ENCODE results near the gene HPSE2. TPM values are rescaled to one million over a fixed set of nuclear protein-coding genes. Genes with fewer than 3 reads are reported as not detected.
A peak's percentile ranks its signal among the peaks of the same experiment; 100 is the strongest.

The HPSE2 gene
- polyA plus RNA-seq, 1 of the 3 experiments (the other 2 are of a cell fraction): not detected

DNA sequence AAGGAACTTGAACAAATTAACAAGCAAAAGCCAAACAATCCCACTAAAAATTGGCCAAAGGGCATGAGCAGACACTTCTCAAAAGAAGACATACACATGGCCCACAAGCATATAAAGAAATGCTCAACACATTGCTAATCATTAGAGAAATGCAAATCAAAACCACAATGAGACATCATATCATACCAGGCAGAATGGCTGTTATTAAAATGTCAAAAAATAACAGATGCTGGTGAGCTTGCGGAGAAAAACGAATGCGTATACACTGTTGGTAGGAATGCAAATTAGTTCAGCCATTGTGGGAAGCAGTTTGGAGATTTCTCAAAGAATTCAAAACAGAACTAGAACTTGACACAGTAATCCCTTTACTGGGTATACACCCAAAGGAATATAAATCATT is 477.2 kb downstream of the HPSE2 start:
- Histone ChIP-seq H2AFZ (ENCODE audit: low read depth) (no peak overlapping the region), H3K79me2 (ENCODE audit: insufficient read depth) (no peaks in the 10 kb centered on the region), H3K27ac (ENCODE audit: low read depth in 2 of 2, low read length in 1 of 2) (no peak overlapping the region), H3K4me3 (ENCODE audit: low read depth in 2 of 2, low read length in 1 of 2) (no peak overlapping the region), H3K36me3 (replicated peaks in 1 of 2; ENCODE audit: control insufficient read depth in 1 of 2, insufficient read depth in 2 of 2, low read length in 1 of 2) (no peaks in the 10 kb centered on the region), H4K20me1 (ENCODE audit: insufficient read depth) (no peaks in the 10 kb centered on the region), H3K9me2 (no peaks in the 10 kb centered on the region), H3F3A (replicated peaks; ENCODE audit: insufficient read depth) (no peaks in the 10 kb centered on the region), H3K9ac (no peak overlapping the region), H3K27me3 (ENCODE audit: insufficient read depth) (no peaks in the 10 kb centered on the region), H3K4me1 (ENCODE audit: control insufficient read depth in 1 of 2, insufficient read depth in 2 of 2, low read depth in 1 of 2, low read length in 1 of 2) (no peaks in the 10 kb centered on the region), H3K4me2 (no peak overlapping the region), H3K9me3 (no peaks in the 10 kb centered on the region; the same call in 1 of the 2 replicates)
- TF ChIP-seq RXRA (IDR thresholded peaks at IDR 0.05; ENCODE audit: borderline replicate concordance, low read depth) (no peak), EZH2phosphoT487 (IDR thresholded peaks at IDR 0.05; ENCODE audit: borderline replicate concordance, low read depth) (no peak), JUND (IDR thresholded peaks at IDR 0.05) (no peak), ELF1 (IDR thresholded peaks at IDR 0.05) (no peak), SMC3 (IDR thresholded peaks at IDR 0.05; ENCODE audit: low read depth, low read length) (no peak), NRF1 (IDR thresholded peaks at IDR 0.05; ENCODE audit: low read depth, low read length) (no peak), POLR2AphosphoS5 (IDR thresholded peaks at IDR 0.05; ENCODE audit: low read depth, low read length) (no peak), GATA2 (CRISPR knock-in tag; IDR thresholded peaks at IDR 0.05) (no peak), SIN3A (IDR thresholded peaks at IDR 0.05; ENCODE audit: borderline replicate concordance, low read depth, low read length) (no peak), EP300 (IDR thresholded peaks at IDR 0.05; ENCODE audit: borderline replicate concordance in 1 of 2, low read depth in 1 of 2, low read length in 1 of 2) (no peak), FOSL2 (IDR thresholded peaks at IDR 0.05; ENCODE audit: borderline replicate concordance, low read depth) (no peak)
- TF ChIP-seq, protein P1, sequence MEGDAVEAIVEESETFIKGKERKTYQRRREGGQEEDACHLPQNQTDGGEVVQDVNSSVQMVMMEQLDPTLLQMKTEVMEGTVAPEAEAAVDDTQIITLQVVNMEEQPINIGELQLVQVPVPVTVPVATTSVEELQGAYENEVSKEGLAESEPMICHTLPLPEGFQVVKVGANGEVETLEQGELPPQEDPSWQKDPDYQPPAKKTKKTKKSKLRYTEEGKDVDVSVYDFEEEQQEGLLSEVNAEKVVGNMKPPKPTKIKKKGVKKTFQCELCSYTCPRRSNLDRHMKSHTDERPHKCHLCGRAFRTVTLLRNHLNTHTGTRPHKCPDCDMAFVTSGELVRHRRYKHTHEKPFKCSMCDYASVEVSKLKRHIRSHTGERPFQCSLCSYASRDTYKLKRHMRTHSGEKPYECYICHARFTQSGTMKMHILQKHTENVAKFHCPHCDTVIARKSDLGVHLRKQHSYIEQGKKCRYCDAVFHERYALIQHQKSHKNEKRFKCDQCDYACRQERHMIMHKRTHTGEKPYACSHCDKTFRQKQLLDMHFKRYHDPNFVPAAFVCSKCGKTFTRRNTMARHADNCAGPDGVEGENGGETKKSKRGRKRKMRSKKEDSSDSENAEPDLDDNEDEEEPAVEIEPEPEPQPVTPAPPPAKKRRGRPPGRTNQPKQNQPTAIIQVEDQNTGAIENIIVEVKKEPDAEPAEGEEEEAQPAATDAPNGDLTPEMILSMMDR (IDR thresholded peaks at IDR 0.05): no peak
- CTCF ChIA-PET: no interaction called here
- POLR2A ChIA-PET: no interaction called here
- no peak for DNase-seq
- 31% methylated on average over 3 of the region's 3 CpGs for WGBS (ENCODE audit: low lambda C conversion rate)

- DNase-seq: peak; percentile 24
- Histone ChIP-seq H3K4me2 (no peak overlapping the region), H3K9me3 (no peaks in the 10 kb centered on the region; the same call in 1 of the 2 replicates), H3K79me2 (ENCODE audit: insufficient read depth) (no peaks in the 10 kb centered on the region), H3K27me3 (ENCODE audit: insufficient read depth) (no peaks in the 10 kb centered on the region), H2AFZ (ENCODE audit: low read depth) (no peak overlapping the region), H3K36me3 (replicated peaks in 1 of 2; ENCODE audit: control insufficient read depth in 1 of 2, insufficient read depth in 2 of 2, low read length in 1 of 2) (no peaks in the 10 kb centered on the region), H4K20me1 (ENCODE audit: insufficient read depth) (no peaks in the 10 kb centered on the region), H3K9me2 (no peaks in the 10 kb centered on the region), H3K4me1 (ENCODE audit: control insufficient read depth in 1 of 2, insufficient read depth in 2 of 2, low read depth in 1 of 2, low read length in 1 of 2) (no peaks in the 10 kb centered on the region), H3K4me3 (ENCODE audit: low read depth in 2 of 2, low read length in 1 of 2) (no peak overlapping the region), H3K27ac (ENCODE audit: low read depth in 2 of 2, low read length in 1 of 2) (no peak overlapping the region), H3K9ac (no peak overlapping the region), H3F3A (replicated peaks; ENCODE audit: insufficient read depth) (no peaks in the 10 kb centered on the region)
- POLR2A ChIA-PET: no interaction called here
- CTCF ChIA-PET: interaction anchor here (0.6 to 1.0 kb wide), 2 partner anchors 423 to 425 kb away, joined by 3 read pairs; no protein-coding TSS in a partner anchor
- 0% methylated on average over 1 of the region's 1 CpG for WGBS (ENCODE audit: low lambda C conversion rate)
- TF ChIP-seq RAD21 (IDR thresholded peaks at IDR 0.05; ENCODE audit: low read length) (peak; percentile 55), RXRA (IDR thresholded peaks at IDR 0.05; ENCODE audit: borderline replicate concordance, low read depth) (no peak), SMC3 (IDR thresholded peaks at IDR 0.05; ENCODE audit: low read depth, low read length) (peak; percentile 30; the same call in 1 of the 2 replicates), IRF3 (IDR thresholded peaks at IDR 0.05; ENCODE audit: low read depth, low read length) (no peak)
- TF ChIP-seq, protein P1 (IDR thresholded peaks at IDR 0.05): peak; percentile 22
Measured at GRCh38 chr10:98748298-98748697, 487.4 kb downstream of the HPSE2 start.

Measured in SK-N-SH (cell line).